H9 (cell line): ENCODE results near the gene GLT1D1. TPM values are rescaled to one million over a fixed set of nuclear protein-coding genes. Genes with fewer than 3 reads are reported as not detected.

Experiments used
- DNase-seq: peaks from one replicate; pipeline ENCODE4 v3.0.0-alpha.2; 2017
- H2AFZ ChIP-seq: one replicate; pipeline ENCODE4 v1.6.1; 2013; ENCODE audit warnings: mild to moderate bottlenecking, low read length, control low read depth, moderate library complexity
- H2AK5ac ChIP-seq: 2 replicates; pipeline ENCODE4 v1.6.1; 2013; ENCODE audit warnings: low read length, control low read depth, mixed read lengths; ENCODE audit not compliant: insufficient read length
- H2BK120ac ChIP-seq: one replicate; pipeline ENCODE4 v1.6.1; 2013; ENCODE audit warnings: low read depth, mild to moderate bottlenecking, low read length, control low read depth, inconsistent platforms; ENCODE audit not compliant: poor library complexity, severe bottlenecking
- H2BK12ac ChIP-seq: 2 replicates; pipeline ENCODE4 v1.6.1; 2013; ENCODE audit warnings: low read length, control low read depth, mixed read lengths, low read depth; ENCODE audit not compliant: insufficient read length
- H2BK15ac ChIP-seq: 2 replicates; pipeline ENCODE4 v1.6.1; 2013; ENCODE audit warnings: low read depth, low read length, control low read depth
- H2BK20ac ChIP-seq: one replicate; pipeline ENCODE4 v1.6.1; 2013; ENCODE audit warnings: low read depth, mild to moderate bottlenecking, low read length, control low read depth, inconsistent platforms; ENCODE audit not compliant: poor library complexity, severe bottlenecking
- H2BK5ac ChIP-seq: 2 replicates; pipeline ENCODE4 v1.6.1; 2013; ENCODE audit warnings: low read length, control low read depth, mixed read lengths; ENCODE audit not compliant: insufficient read length
- H3K14ac ChIP-seq: 2 replicates; pipeline ENCODE4 v1.6.1; 2013; ENCODE audit warnings: low read length, control low read depth; ENCODE audit not compliant: insufficient read depth
- H3K18ac ChIP-seq: 2 replicates; pipeline ENCODE4 v1.6.1; 2013; ENCODE audit warnings: low read depth, mild to moderate bottlenecking, mixed read lengths, low read length, control low read depth; ENCODE audit not compliant: insufficient read length
- H3K23ac ChIP-seq: 2 replicates; pipeline ENCODE4 v1.6.1; 2013; ENCODE audit warnings: low read length, control low read depth, mixed read lengths, low read depth; ENCODE audit not compliant: insufficient read length
- H3K23me2 ChIP-seq: 2 replicates; pipeline ENCODE4 v1.6.1; 2013; ENCODE audit warnings: low read depth, mild to moderate bottlenecking, mixed read lengths, low read length, control low read depth; ENCODE audit not compliant: insufficient read length, poor library complexity, severe bottlenecking
- H3K27ac ChIP-seq: 2 replicates; pipeline ENCODE4 v1.5.1; 2013; ENCODE audit warnings: low read length, control low read depth, mixed read lengths, low read depth; ENCODE audit not compliant: insufficient read length
- H3K27me3 ChIP-seq: 2 replicates; pipeline ENCODE4 v1.6.1; 2013; ENCODE audit warnings: low read length, control low read depth, inconsistent platforms; ENCODE audit not compliant: insufficient read depth
- H3K4ac ChIP-seq: 2 replicates; pipeline ENCODE4 v1.6.1; 2013; ENCODE audit warnings: low read depth, mild to moderate bottlenecking, control low read depth, inconsistent platforms, low read length, moderate library complexity
- H3K4me1 ChIP-seq: 2 replicates; pipeline ENCODE4 v1.6.1; 2013; ENCODE audit warnings: low read length, control low read depth, inconsistent platforms; ENCODE audit not compliant: insufficient read depth
- H3K4me2 ChIP-seq: 2 replicates; pipeline ENCODE4 v1.6.1; 2013; ENCODE audit warnings: low read length, control low read depth, mixed read lengths; ENCODE audit not compliant: insufficient read length, insufficient read depth
- H3K56ac ChIP-seq: 2 replicates; pipeline ENCODE4 v1.6.1; 2013; ENCODE audit warnings: low read depth, mild to moderate bottlenecking, mixed read lengths, low read length, control low read depth; ENCODE audit not compliant: insufficient read length
- H3K79me1 ChIP-seq: 2 replicates; pipeline ENCODE4 v1.6.1; 2013; ENCODE audit warnings: low read depth, mild to moderate bottlenecking, moderate library complexity, low read length, control low read depth, inconsistent platforms; ENCODE audit not compliant: insufficient read depth, poor library complexity, severe bottlenecking
- H3K79me2 ChIP-seq: 2 replicates; pipeline ENCODE4 v1.6.1; 2013; ENCODE audit warnings: low read length, control low read depth, inconsistent platforms; ENCODE audit not compliant: insufficient read depth
- H3K9ac ChIP-seq: 2 replicates; pipeline ENCODE4 v1.6.1; 2013; ENCODE audit warnings: low read length, control low read depth, mixed read lengths; ENCODE audit not compliant: insufficient read length; ENCODE audit errors: extremely low read depth
- H3K9me3 ChIP-seq: one replicate; pipeline ENCODE4 v1.6.1; 2013; ENCODE audit warnings: low read depth, low read length, inconsistent platforms; ENCODE audit not compliant: control insufficient read depth
- H3T11ph ChIP-seq: one replicate; pipeline ENCODE4 v1.6.1; 2013; ENCODE audit warnings: mild to moderate bottlenecking, low read length, control low read depth, inconsistent platforms
- H4K20me1 ChIP-seq: one replicate; pipeline ENCODE4 v1.6.1; 2013; ENCODE audit not compliant: control insufficient read depth, insufficient read length, insufficient read depth
- H4K5ac ChIP-seq: 2 replicates; pipeline ENCODE4 v1.6.1; 2013; ENCODE audit warnings: low read depth, mild to moderate bottlenecking, mixed read lengths, low read length, control low read depth; ENCODE audit not compliant: insufficient read length
- H4K8ac ChIP-seq: replicated peaks from 2 replicates; pipeline ENCODE4 v1.6.1; 2013; ENCODE audit warnings: low read length, control low read depth, mixed read lengths, low read depth; ENCODE audit not compliant: insufficient read length
- H4K91ac ChIP-seq: 2 replicates; pipeline ENCODE4 v1.6.1; 2013; ENCODE audit warnings: low read depth, mild to moderate bottlenecking, moderate library complexity, mixed read lengths, low read length, control low read depth; ENCODE audit not compliant: insufficient read length
- H3K27ac Mint-ChIP-seq, 3 experiments: 2 replicates in 2 of 3; 3 replicates in 1 of 3; pipeline ENCODE4 v1.8.0; 2020 to 2021; ENCODE audit warnings: mixed read lengths in 3 of 3, mild to moderate bottlenecking in 1 of 3, moderate library complexity in 1 of 3
- H3K27me3 Mint-ChIP-seq: 2 replicates; pipeline ENCODE4 v1.8.0; 2021; ENCODE audit warnings: low read depth, mild to moderate bottlenecking, moderate library complexity, mixed read lengths
- H3K36me3 Mint-ChIP-seq, 3 experiments: 2 replicates in 2 of 3; 3 replicates in 1 of 3; pipeline ENCODE4 v1.8.0; 2020 to 2021; ENCODE audit warnings: low read depth in 3 of 3, mixed read lengths in 3 of 3; ENCODE audit not compliant: insufficient read depth in 1 of 3
- H3K4me1 Mint-ChIP-seq, 2 experiments: 2 replicates each; pipeline ENCODE4 v1.8.0; 2020; ENCODE audit warnings: mixed read lengths in 2 of 2
- H3K4me3 Mint-ChIP-seq, 2 experiments: 2 replicates in 1 of 2; 3 replicates in 1 of 2; pipeline ENCODE4 v1.8.0; 2020 to 2021; ENCODE audit warnings: mild to moderate bottlenecking in 2 of 2, mixed read lengths in 2 of 2, moderate library complexity in 1 of 2
- H3K9me3 Mint-ChIP-seq, 2 experiments: 2 replicates in 1 of 2; 3 replicates in 1 of 2; pipeline ENCODE4 v1.8.0; 2020; ENCODE audit warnings: mild to moderate bottlenecking in 2 of 2, mixed read lengths in 2 of 2, moderate library complexity in 1 of 2
- WGBS: extraction: QIAGEN DNeasy Blood & Tissue Kit; methylation state at CpG from one replicate; pipeline ENCODE4 v1.1.7; 2013; ENCODE audit warnings: missing lambda C conversion rate, low lambda C conversion rate, mixed read lengths; ENCODE audit not compliant: insufficient read length; ENCODE audit errors: extremely low coverage; 5-methylcytosine and 5-hydroxymethylcytosine counted together
- total RNA-seq: library from RNA; stranded (reverse); gene quantifications from 2 replicates; pipeline ENCODE4 v1.2.1, GENCODE V29; 2021
- TF ChIP-seq, protein P1 (sequence below): fragments of 200-600 bp; sonication (generic); conservative IDR thresholded peaks from 3 replicates; pipeline ENCODE4 v1.8.0; 2021; ENCODE audit warnings: antibody characterized with exemption, mild to moderate bottlenecking

GLT1D1 gene
- total RNA-seq, 1 experiment from 2014 or later: 7.0 TPM

DNA sequence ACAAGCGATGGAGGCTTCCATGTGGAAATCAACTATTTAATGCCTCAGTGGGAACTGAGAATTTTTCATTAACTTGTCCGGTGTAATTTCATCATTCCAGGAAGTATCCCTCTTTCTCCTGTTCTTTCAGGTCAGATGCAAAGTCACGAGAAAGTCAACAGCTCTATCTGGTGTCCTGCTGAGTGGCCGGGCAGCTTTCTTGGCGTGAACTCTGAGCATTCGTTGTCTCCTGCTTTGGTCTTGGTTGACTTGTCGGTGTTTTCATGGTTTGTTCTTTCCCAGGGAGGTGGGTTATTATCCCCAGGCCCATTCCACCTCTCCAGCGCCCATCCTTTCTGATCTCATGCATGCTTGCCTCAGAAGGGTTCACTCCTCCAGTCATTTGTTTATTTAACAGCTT lies 149.1 kb downstream of the GLT1D1 start:
- H2BK12ac ChIP-seq: no peak overlapping the region
- H4K20me1 ChIP-seq: no peaks in the 10 kb centered on the region
- H3K79me1 ChIP-seq: no peaks in the 10 kb centered on the region
- H3K27ac Mint-ChIP-seq: no peak overlapping the region
- peaks cover 7 to 10% of the 10 kb centered on the region in 2 experiments; a peak in 3 of 4 replicates for H3K4me1 Mint-ChIP-seq
- H3K36me3 Mint-ChIP-seq: no peaks in the 10 kb centered on the region; a peak in 1 of 7 replicates
- H3K4me3 Mint-ChIP-seq: no peak overlapping the region
- H3K56ac ChIP-seq: no peak overlapping the region
- H4K5ac ChIP-seq: no peak overlapping the region
- H4K91ac ChIP-seq: no peak overlapping the region
- no peak overlapping the region for H3T11ph ChIP-seq
- WGBS: no CpG with 5 or more reads among the region's 8 CpGs
- H2BK5ac ChIP-seq: no peak overlapping the region
- no peak overlapping the region for H2AFZ ChIP-seq
- H3K9me3 ChIP-seq: no peaks in the 10 kb centered on the region
- no peak overlapping the region for H3K4ac ChIP-seq
- no peak overlapping the region for H4K8ac ChIP-seq
- no peak overlapping the region for H3K23ac ChIP-seq
- no peak overlapping the region for H3K4me2 ChIP-seq
- no peak overlapping the region for H3K27ac ChIP-seq
- H3K23me2 ChIP-seq: no peaks in the 10 kb centered on the region
- no peak overlapping the region for H2AK5ac ChIP-seq
- H3K27me3 ChIP-seq: no peaks in the 10 kb centered on the region
- no peak overlapping the region for H2BK20ac ChIP-seq
- H2BK120ac ChIP-seq: no peak overlapping the region
- H3K4me1 ChIP-seq: no peaks in the 10 kb centered on the region
- peaks cover 23% of the 10 kb centered on the region for H3K27me3 Mint-ChIP-seq
- H3K9ac ChIP-seq: no peak overlapping the region
- H3K9me3 Mint-ChIP-seq: no peaks in the 10 kb centered on the region
- no peak for DNase-seq
- TF ChIP-seq, protein P1, sequence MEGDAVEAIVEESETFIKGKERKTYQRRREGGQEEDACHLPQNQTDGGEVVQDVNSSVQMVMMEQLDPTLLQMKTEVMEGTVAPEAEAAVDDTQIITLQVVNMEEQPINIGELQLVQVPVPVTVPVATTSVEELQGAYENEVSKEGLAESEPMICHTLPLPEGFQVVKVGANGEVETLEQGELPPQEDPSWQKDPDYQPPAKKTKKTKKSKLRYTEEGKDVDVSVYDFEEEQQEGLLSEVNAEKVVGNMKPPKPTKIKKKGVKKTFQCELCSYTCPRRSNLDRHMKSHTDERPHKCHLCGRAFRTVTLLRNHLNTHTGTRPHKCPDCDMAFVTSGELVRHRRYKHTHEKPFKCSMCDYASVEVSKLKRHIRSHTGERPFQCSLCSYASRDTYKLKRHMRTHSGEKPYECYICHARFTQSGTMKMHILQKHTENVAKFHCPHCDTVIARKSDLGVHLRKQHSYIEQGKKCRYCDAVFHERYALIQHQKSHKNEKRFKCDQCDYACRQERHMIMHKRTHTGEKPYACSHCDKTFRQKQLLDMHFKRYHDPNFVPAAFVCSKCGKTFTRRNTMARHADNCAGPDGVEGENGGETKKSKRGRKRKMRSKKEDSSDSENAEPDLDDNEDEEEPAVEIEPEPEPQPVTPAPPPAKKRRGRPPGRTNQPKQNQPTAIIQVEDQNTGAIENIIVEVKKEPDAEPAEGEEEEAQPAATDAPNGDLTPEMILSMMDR: no peak
- no peak overlapping the region for H3K14ac ChIP-seq
- H3K18ac ChIP-seq: no peak overlapping the region
- H2BK15ac ChIP-seq: no peak overlapping the region
- no peaks in the 10 kb centered on the region for H3K79me2 ChIP-seq
